GM12878 (cell line): ENCODE measurements around the gene CDH2. TPM values are rescaled to one million over a fixed set of nuclear protein-coding genes. Genes with fewer than 3 reads are reported as not detected.

Source experiments
- ATAC-seq: fragments of 200-7000 bp; cut with Tn5 transposase; 3 replicates; pipeline ENCODE4 v1.9.1; 2020; ENCODE audit warnings: mild to moderate bottlenecking, moderate library complexity
- BruUV-seq: library from RNA; stranded (reverse); fragments of 400-500 nt; replicated peaks from 2 replicates; lab custom pipeline; 2021; lab: Mats Ljungman, UMichigan
- CTCF ChIA-PET: fragments of 300-600 bp; sonication (Branson Sonifier 250); formaldehyde crosslinking; extraction: SDS; loops from one replicate; lab custom pipeline; 2021; ENCODE audit warnings: inconsistent platforms; lab: Yijun Ruan, JAX
- POLR2A ChIA-PET: fragments of 350-600 bp; formaldehyde crosslinking; extraction: SDS; loops from one replicate; lab custom pipeline; 2021; ENCODE audit warnings: inconsistent platforms; lab: Charles Lee
- RAD21 ChIA-PET: fragments of 300-600 bp; sonication (Branson Sonifier 250); formaldehyde crosslinking; loops from one replicate; lab custom pipeline; 2023; ENCODE audit warnings: antibody characterized with exemption; ENCODE audit not compliant: unreplicated experiment; lab: Charles Lee
- SMC1A ChIA-PET: fragments of 300-600 bp; sonication (Branson Sonifier 250); formaldehyde crosslinking; loops from one replicate; lab custom pipeline; 2023; ENCODE audit not compliant: unreplicated experiment, uncharacterized antibody; lab: Charles Lee
- DNase-seq: peaks from one replicate; pipeline ENCODE4 v3.0.0-alpha.2; 2011; ENCODE audit warnings: low read depth, low spot score
- FAIRE-seq: peaks from 3 replicates; lab custom pipeline; 2011; peaks lifted over from hg19 to GRCh38; lab: Jason Lieb, UNC
- H2AFZ ChIP-seq: 2 replicates; pipeline ENCODE4 v1.6.0; 2011; ENCODE audit warnings: low read depth, low read length, control low read depth; ENCODE audit not compliant: control insufficient read depth
- H3K27ac ChIP-seq: 2 replicates; pipeline ENCODE4 v1.5.1; 2011; ENCODE audit warnings: control low read depth; ENCODE audit not compliant: control insufficient read depth, insufficient read depth
- H3K27me3 ChIP-seq, 2 experiments: replicated peaks in 1 of 2; 2 replicates each; pipeline versions ENCODE4 v1.6.0 to v1.6.1; 2011; ENCODE audit warnings: low read length in 1 of 2; ENCODE audit not compliant: control insufficient read depth in 2 of 2, insufficient read depth in 2 of 2
- H3K36me3 ChIP-seq, 2 experiments: 2 replicates each; pipeline ENCODE4 v1.5.1; 2011; ENCODE audit warnings: low read length in 1 of 2; ENCODE audit not compliant: control insufficient read depth in 2 of 2, insufficient read depth in 2 of 2
- H3K4me1 ChIP-seq: 2 replicates; pipeline ENCODE4 v1.6.1; 2011; ENCODE audit warnings: mild to moderate bottlenecking, low read length, moderate library complexity, mixed read lengths; ENCODE audit not compliant: control insufficient read depth, insufficient read depth
- H3K4me2 ChIP-seq: 2 replicates; pipeline ENCODE4 v1.6.0; 2011; ENCODE audit warnings: control low read depth; ENCODE audit not compliant: control insufficient read depth, insufficient read depth
- H3K4me3 ChIP-seq: fragments of 200-600 bp; sonication (generic); 2 replicates; pipeline ENCODE4 v1.5.1; 2016
- H3K79me2 ChIP-seq: 2 replicates; pipeline ENCODE4 v1.6.0; 2011; ENCODE audit warnings: low read length; ENCODE audit not compliant: control insufficient read depth, insufficient read depth
- H3K9ac ChIP-seq: 2 replicates; pipeline ENCODE4 v1.8.0; 2011; ENCODE audit warnings: low read length, control low read depth, mixed read lengths; ENCODE audit not compliant: control insufficient read depth, insufficient read depth
- H3K9me3 ChIP-seq: replicated peaks from 3 replicates; pipeline ENCODE4 v1.5.1; 2011; ENCODE audit warnings: mild to moderate bottlenecking, low read length; ENCODE audit not compliant: control insufficient read depth, insufficient read depth
- H4K20me1 ChIP-seq: 2 replicates; pipeline ENCODE4 v1.6.0; 2011; ENCODE audit not compliant: control insufficient read depth, insufficient read depth
- BCL3 ChIP-seq: IDR thresholded peaks from 2 replicates; pipeline ENCODE4 v1.6.1; 2011; ENCODE audit warnings: borderline replicate concordance, low read depth, mild to moderate bottlenecking, moderate library complexity, low read length; ENCODE audit not compliant: insufficient read depth, poor library complexity, severe bottlenecking
- CTCF ChIP-seq, 3 experiments: IDR thresholded peaks in 2 of 3; conservative IDR thresholded peaks in 1 of 3; 2 replicates each; pipeline ENCODE4 v1.5.1; 2011; ENCODE audit warnings: low read depth in 3 of 3, low read length in 3 of 3, mild to moderate bottlenecking in 3 of 3, control low read depth in 2 of 3, moderate library complexity in 2 of 3, inconsistent platforms in 1 of 3, mixed read lengths in 1 of 3; ENCODE audit not compliant: control insufficient read depth in 2 of 3, insufficient read depth in 1 of 3; ENCODE audit errors: extremely low read depth in 1 of 3
- DPF2 ChIP-seq: fragments of 450-650 bp; IDR thresholded peaks from 2 replicates; pipeline ENCODE4 v1.6.1; 2017; ENCODE audit warnings: mild to moderate bottlenecking
- EGR1 ChIP-seq, 2 experiments: IDR thresholded peaks; 1 replicate in 1 of 2; 2 replicates in 1 of 2; pipeline ENCODE4 v1.6.1; 2011 to 2012; ENCODE audit warnings: low read depth in 2 of 2, low read length in 2 of 2, borderline replicate concordance in 1 of 2, mild to moderate bottlenecking in 1 of 2, moderate library complexity in 1 of 2
- FOXM1 ChIP-seq: IDR thresholded peaks from 2 replicates; pipeline ENCODE4 v1.6.1; 2012; ENCODE audit warnings: low read depth, mild to moderate bottlenecking, inconsistent platforms, low read length, moderate library complexity
- GATAD2B ChIP-seq: fragments of 450-650 bp; conservative IDR thresholded peaks from 2 replicates; pipeline ENCODE4 v1.6.1; 2017; ENCODE audit warnings: low read depth, mild to moderate bottlenecking, moderate library complexity
- HDGF ChIP-seq: fragments of 450-650 bp; IDR thresholded peaks from 2 replicates; pipeline ENCODE4 v1.6.1; 2016; ENCODE audit warnings: antibody characterized with exemption
- MEF2A ChIP-seq: IDR thresholded peaks from 2 replicates; pipeline ENCODE4 v1.6.1; 2011; ENCODE audit warnings: low read depth, mild to moderate bottlenecking, low read length, moderate library complexity; ENCODE audit not compliant: insufficient read depth
- NR2C2 ChIP-seq: IDR thresholded peaks from 2 replicates; pipeline ENCODE4 v1.6.1; 2011; ENCODE audit warnings: borderline replicate concordance, low read depth; ENCODE audit not compliant: control insufficient read depth, insufficient read length
- PML ChIP-seq: IDR thresholded peaks from 2 replicates; pipeline ENCODE4 v1.6.1; 2012; ENCODE audit warnings: low read length, inconsistent platforms
- POLR2AphosphoS5 ChIP-seq: IDR thresholded peaks from 2 replicates; pipeline ENCODE4 v1.6.1; 2011; ENCODE audit warnings: mild to moderate bottlenecking, low read length, inconsistent platforms
- RBBP5 ChIP-seq: fragments of 200-600 bp; sonication (generic); conservative IDR thresholded peaks from 2 replicates; pipeline ENCODE4 v1.6.1; 2016
- RFX5 ChIP-seq: IDR thresholded peaks from 2 replicates; pipeline ENCODE4 v1.6.1; 2011; ENCODE audit warnings: low read depth, low read length, improper control_type of control experiment
- SPI1 ChIP-seq: IDR thresholded peaks from 2 replicates; pipeline ENCODE4 v1.6.1; 2011; ENCODE audit warnings: low read depth, mild to moderate bottlenecking, low read length, moderate library complexity, borderline replicate concordance; ENCODE audit not compliant: insufficient read depth
- SREBF1 ChIP-seq: IDR thresholded peaks from 2 replicates; pipeline ENCODE4 v1.6.1; 2012; ENCODE audit warnings: mild to moderate bottlenecking, low read length
- SREBF2 ChIP-seq: IDR thresholded peaks from 2 replicates; pipeline ENCODE4 v1.6.1; 2012; ENCODE audit warnings: mild to moderate bottlenecking, low read length
- ZBED1 ChIP-seq: IDR thresholded peaks from 2 replicates; pipeline ENCODE4 v1.6.1; 2016; ENCODE audit warnings: borderline replicate concordance
- ZBTB4 ChIP-seq: fragments of 450-650 bp; formaldehyde crosslinking; IDR thresholded peaks from 2 replicates; pipeline ENCODE4 v1.4.0; 2022; ENCODE audit warnings: mild to moderate bottlenecking, moderate library complexity
- WGBS: methylation state at CpG from one replicate; pipeline ENCODE4 v1.1.6; 2016; ENCODE audit warnings: low lambda C conversion rate; ENCODE audit not compliant: insufficient replicate concordance, insufficient coverage; ENCODE audit errors: missing lambda C conversion rate; 5-methylcytosine and 5-hydroxymethylcytosine counted together
- in situ Hi-C: fragments of 300-500 bp; cut with MboI; formaldehyde crosslinking; loops from 9 replicates; pipeline ENCODE4 v1.14.3; 2018; ENCODE audit warnings: mixed read lengths
- intact Hi-C: fragments of 100-400 bp; cut with micrococcal nuclease; formaldehyde crosslinking; loops from one replicate; pipeline ENCODE4 v1.14.2; 2022; ENCODE audit not compliant: unreplicated experiment
- polyA plus RNA-seq, 11 experiments: library from polyadenylated mRNA; depleted of rRNA in 4 of 11; unstranded in 6 of 11; stranded (reverse) in 5 of 11; fragments of >200 nt; fragmentation: Nextera tagmentation in 4 of 11; fragmentation: Illumina TruSeq in 1 of 11; extraction: Ambion mirVana in 4 of 11; extraction: Trizol in 1 of 11; gene quantifications; 1 replicate in 1 of 11; 2 replicates in 10 of 11; pipeline versions ENCODE4 v1.2.1 to v1.2.3, GENCODE V29; 2011 to 2016; ENCODE audit warnings: inconsistent platforms in 2 of 11, missing spikeins in 2 of 11, low read depth in 1 of 11
- total RNA-seq, 4 experiments: library from RNA; depleted of rRNA in 3 of 4; stranded (reverse); fragments of >200 nt in 3 of 4; fragmentation: Illumina TruSeq in 1 of 4; extraction: Trizol in 1 of 4; gene quantifications; 2 replicates each; pipeline versions ENCODE4 v1.2.1 to v1.2.3, GENCODE V29; 2013 to 2021

CDH2 gene
- total and polyA plus RNA-seq, 10 of the 15 experiments (the other 5 are each of a cell fraction or from before 2014, with no cell fraction given), result 0.01 to 0.25 (median 0.06) TPM; not detected in 4

GRCh38 chr18:28134774-28135173 lies 42.2 kb downstream of the CDH2 start (continued):
- TF ChIP-seq GATAD2B, result no peak
- no peak for TF ChIP-seq EGR1 (IDR thresholded peaks at IDR 0.05; ENCODE audit: borderline replicate concordance in 1 of 2, low read depth in 2 of 2, low read length in 2 of 2)
- no peak for TF ChIP-seq PML
- no peak for TF ChIP-seq FOXM1

- H2AFZ ChIP-seq, result no peak overlapping the region
- SMC1A ChIA-PET, result no interaction called here
- 23% methylated on average over 5 of the region's 5 CpGs for WGBS
- H3K4me2 ChIP-seq, result no peak overlapping the region
- DNase-seq (no peak), ATAC-seq (peak; percentile 37; the same call in 1 of the 3 replicates), FAIRE-seq (no peak)
- H4K20me1 ChIP-seq, result no peaks in the 10 kb centered on the region
- RAD21 ChIA-PET, result no interaction called here
- H3K9me3 ChIP-seq, result no peaks in the 10 kb centered on the region
- H3K4me3 ChIP-seq, result no peak overlapping the region
- CTCF ChIA-PET, result no interaction called here
- no peak overlapping the region for H3K9ac ChIP-seq
- H3K27ac ChIP-seq, result no peak overlapping the region
- H3K79me2 ChIP-seq, result no peaks in the 10 kb centered on the region
- intact Hi-C loops (no loop called here), in situ Hi-C loops (no loop called here)
- no TSS peak for BruUV-seq
- POLR2A ChIA-PET, result no interaction called here
- H3K27me3 ChIP-seq, result no peaks in the 10 kb centered on the region
- H3K36me3 ChIP-seq, result no peaks in the 10 kb centered on the region
- no peaks in the 10 kb centered on the region for H3K4me1 ChIP-seq
- TF ChIP-seq SPI1, result no peak
- TF ChIP-seq HDGF, result no peak
- TF ChIP-seq ZBED1, result no peak
- TF ChIP-seq SREBF2, result no peak
- TF ChIP-seq NR2C2, result no peak
- no peak for TF ChIP-seq POLR2AphosphoS5
- no peak for TF ChIP-seq BCL3
- no peak for TF ChIP-seq SREBF1
- no peak for TF ChIP-seq RFX5
- no peak for TF ChIP-seq MEF2A
- TF ChIP-seq CTCF (IDR thresholded peaks at IDR 0.05 in 2 of 3, conservative IDR thresholded peaks at IDR 0.05 in 1 of 3; ENCODE audit: control insufficient read depth in 2 of 3, extremely low read depth in 1 of 3, insufficient read depth in 1 of 3, low read depth in 3 of 3, low read length in 3 of 3), result no peak
- TF ChIP-seq RBBP5, result no peak
- TF ChIP-seq ZBTB4 (CRISPR knock-in tag), result no peak
- TF ChIP-seq DPF2, result no peak
Observed at GRCh38 chr18:28132084-28132483, 44.8 kb downstream of the CDH2 start.
